GM21526 (cell line): ENCODE results near the gene STAP2.
"Not testable (repeated sequence)": the region's sequence is repeated elsewhere in the genome, so short reads cannot be mapped to it uniquely, and the experiment has no call there.

Experiments
- ATAC-seq: cut with Tn5 transposase; IDR thresholded peaks from one replicate; pipeline ENCODE4 v1.9.1; 2021; ENCODE audit warnings: moderate library complexity; ENCODE audit not compliant: unreplicated experiment, low FRiP score

Gene STAP2

DNA sequence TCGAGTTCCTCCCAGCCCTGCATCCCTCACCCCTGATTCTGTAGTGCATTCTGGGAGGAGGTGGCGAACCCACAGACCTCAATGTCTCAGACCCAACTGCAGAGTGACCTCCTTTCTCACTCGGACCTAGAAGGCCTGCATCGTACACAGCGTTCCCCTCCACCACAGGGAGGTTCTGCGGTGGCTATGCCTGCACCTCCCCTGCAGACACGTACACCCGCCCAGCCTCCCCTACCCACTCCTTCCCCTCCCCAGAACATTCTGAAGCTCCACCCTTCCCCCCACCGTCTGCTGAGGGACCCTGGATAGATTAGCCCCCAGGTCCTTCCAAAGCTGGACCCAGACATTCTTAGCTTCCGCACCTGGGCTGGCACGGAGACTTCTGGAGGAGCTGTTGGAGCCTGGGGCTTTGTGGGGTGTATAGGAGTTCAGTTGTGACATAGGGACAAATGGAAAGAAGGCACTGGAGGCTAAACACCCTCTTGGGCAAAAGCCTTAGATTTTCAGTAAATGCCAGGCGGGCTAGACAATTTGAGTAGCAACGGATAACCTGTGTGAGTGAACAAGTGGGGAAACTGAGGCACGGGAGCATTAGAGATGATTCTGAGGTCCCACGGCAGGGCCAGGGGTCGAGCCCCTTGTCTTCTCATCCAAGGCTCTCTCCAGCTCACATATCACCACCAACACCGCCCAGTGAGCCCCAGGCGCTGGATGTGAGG is 34.6 kb downstream of the STAP2 start:
- no peak for ATAC-seq

DNA sequence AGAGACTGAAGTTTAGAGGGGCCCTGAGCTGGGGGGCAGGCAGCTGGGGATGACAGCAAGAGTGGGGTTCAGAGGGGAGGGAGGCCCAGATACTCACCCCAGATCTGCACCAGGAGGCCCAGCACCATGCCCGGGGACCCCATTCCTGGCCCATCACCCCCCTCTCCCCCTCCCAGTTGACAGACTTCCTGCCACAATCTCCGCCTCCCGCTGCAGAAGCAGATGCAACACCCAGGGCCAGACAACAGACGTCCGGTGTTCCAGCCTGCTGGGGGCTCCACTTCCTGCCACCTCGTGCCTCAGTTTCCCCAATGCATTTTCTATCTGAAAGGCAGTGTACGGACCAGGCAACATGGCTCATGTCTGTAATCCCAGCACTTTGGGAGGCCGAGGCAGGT is 36.4 kb downstream of the STAP2 start, which contains the start of gene TMIGD2:
TMIGD2 (minus strand) TSS at position 147 of the 398 bp plus-strand sequence; CDS start at position 143, 4 bp downstream.
- no peak for ATAC-seq

DNA sequence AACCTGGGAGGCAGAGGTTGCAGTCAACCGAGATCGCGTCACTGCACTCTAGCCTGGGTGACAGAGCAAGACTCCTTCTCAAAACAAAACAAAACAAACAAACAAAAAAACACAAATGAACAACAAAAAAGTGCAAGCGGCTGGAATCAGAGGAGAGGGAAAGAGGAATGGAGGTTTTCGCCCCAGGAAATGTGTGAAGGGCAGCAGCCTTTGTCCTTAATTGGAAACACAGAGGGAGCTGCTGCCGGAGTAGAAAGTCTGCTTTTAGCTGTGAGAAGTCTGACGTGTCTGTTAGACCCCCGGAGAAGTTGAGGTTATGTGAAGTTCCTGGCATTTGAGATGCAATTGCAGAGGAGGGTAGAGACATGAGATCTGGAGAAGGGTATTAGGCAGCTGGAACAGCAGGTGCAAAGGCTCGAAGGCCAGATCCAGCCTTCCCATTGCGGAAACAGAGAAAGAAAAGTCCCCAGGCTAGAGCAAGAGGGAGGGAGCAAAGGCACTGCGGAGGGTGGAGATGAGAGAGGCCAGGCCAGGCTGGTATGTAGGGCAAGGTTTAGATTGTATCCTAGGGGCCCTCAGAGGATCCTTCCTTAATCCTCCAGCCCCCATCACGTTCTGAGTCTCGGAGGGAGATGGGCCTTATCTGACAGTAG is 36.9 kb downstream of the STAP2 start:
- ATAC-seq = no peak

DNA sequence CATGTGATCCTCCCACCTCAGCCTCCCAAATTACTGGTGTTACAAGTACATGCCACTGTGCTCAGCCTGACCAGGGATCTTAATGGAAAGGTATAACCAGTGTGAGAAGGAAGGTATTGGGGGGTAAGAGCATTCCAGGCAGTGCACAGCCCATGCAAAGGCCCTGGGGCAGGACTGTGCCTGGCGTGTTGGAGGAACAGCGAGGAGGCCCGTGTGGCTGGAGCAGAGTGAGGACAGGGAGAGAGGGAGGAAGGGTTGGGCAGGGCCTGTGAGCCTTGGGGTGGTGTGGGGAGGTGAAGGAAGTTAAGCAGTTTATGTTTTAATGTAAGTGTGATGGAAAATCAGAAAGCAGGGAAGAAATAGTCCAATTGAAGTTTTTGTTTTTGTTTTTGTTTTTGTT is 38.0 kb downstream of the STAP2 start:
- no peak for ATAC-seq

DNA sequence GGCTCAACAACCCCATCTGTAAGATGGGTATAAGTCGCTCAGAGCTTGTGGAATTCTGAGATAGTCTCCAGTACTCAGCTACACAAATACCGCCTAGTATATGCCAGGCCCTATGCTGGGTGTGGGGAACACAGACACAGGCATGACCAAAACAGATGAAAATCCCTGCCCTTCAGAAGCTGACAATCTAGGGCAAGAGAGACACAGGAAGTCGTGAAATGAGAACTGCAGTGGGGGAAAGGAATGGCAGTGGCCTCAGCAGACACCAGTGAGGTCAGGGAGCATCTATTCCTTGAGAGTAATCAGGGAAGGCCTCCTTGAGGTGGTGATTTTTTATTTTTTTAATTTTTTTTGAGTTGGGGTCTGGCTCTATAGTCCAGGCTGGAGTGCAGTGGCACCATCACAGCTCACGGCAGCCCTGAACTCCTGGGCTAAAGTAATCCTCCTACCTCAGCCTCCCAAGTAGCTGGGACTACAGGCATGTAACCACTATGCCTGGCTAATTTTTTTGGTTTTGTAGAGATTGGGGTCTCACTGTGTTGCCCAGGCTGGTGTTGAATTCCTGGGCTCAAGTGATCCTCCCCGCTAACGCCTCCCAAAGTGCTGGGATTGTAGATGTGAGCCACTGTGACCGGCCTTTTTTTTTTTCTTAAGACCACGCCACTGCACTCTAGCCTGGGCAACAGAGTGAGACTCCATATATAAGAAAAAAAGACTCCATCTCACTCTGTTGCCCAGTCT is 39.6 kb downstream of the STAP2 start:
- no peak for ATAC-seq

DNA sequence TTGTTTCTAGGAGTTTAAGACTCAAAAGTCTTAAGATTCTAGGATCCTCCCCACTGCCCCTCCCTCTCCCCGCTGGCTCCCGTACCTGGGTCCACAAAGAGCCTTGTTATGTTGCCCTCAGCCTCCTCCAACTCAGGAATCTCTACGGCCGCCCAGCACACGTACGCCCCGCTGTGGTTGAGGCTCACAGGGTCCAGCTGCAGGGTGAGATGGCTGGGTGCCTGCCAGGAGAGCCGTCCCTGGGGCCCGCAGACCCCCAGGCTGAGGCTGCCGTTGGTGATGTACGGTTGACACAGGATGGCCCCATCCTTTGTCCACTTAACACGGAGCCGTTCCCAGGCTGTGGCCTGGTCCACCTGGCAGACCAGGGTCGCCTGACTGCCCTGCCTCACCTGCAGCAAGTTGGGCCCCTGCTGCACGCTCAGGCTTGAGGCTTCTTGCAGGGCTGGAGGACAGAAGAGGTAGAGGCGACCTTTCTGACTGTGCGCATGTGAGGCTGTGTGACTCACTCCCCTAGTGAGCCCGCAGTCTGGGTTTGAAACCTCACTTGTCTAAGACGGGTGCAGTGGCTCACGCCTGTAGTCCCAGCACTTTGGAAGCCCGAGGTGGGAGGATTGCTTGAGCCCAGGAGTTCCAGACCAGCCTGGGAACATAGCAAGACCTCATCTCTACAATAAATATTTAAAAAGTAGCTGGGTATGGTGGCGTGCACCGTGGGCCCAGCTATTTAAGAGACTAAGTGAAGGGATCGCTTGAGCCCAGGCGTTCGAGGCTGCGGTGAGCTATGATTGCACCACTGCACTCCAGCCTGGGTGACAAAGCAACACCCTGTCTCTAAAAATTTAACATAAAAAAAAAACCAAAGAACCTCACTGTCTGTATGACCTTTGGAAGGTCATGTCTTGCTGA is 40.5 kb downstream of the STAP2 start:
- no peak for ATAC-seq

DNA sequence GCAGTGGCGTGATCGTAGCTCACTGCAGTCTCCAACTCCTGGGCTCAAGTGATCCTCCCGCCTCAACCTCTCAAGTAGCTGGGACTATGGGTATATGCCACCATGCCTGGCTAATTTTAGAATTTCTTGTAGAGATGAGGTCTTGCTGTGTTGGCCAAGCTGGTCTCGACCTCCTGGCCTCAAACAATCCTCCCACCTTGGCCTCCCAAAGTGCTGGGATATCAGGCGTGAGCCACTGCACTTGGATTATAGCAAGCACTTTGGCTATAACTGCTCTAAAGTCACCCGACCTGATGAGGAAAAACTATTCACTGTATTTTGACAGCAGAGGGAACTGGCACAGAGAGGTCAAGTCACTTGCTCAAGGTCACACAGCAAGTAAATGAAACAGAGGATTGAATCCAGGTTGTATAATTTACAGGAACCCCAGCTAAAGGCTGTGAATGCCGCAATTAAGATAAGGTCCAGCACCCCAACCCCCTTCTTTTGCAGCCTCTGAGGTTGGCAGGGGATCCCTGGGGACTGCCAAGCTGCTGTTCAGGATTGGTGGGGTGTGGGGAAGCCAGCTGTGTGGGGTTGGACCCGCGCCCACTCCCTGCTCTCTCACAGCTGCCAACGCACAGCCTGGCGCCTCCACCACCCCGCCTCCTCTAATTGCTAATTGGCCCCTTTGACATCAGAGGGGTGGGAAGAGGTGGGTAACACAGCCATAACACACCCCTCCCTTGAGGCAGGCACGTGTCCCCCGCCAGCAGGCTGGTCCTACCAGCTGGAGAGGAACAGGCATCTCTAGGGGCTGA is 42.5 kb downstream of the STAP2 start:
- ATAC-seq = no peak

DNA sequence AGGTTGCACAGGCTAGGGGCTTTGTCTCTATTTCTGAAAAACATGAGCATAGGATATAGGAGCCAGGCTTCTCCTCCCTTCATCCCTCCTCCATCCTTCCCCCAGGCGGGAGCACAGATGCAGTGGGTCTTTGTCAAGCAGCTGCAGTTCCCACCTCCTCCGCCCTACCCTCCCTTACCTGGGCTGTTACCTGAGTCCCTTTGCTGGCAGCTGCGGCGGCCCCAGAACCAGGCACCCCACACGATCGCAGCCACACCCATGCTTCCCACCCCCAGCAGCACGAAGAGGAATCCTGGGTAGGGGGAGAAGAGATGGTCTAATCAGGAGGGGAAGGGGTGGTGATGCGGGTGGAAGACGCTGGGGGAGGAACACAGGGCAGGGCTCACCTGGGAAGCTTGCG is 44.2 kb downstream of the STAP2 start:
- no peak for ATAC-seq

DNA sequence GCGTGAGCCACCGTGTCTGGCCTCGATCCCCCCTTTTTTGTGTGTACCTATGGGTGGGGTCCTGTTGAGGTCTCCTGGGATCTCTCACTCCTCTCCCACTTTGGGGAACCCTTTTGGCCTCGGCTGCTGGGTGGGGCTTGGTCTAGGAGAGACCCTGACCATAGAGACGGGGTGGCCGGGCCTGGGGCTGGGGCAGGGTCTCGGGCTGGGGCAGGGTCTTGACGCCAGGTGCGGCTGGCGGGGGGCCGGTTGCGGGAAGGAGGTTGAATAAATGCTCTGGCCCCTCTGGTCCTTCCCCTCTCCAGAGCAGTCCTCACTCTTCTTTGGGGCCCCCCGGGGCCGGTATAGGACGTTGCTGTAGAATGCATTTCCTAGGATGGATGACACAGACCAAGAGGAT is 46.1 kb downstream of the STAP2 start:
- no peak for ATAC-seq

DNA sequence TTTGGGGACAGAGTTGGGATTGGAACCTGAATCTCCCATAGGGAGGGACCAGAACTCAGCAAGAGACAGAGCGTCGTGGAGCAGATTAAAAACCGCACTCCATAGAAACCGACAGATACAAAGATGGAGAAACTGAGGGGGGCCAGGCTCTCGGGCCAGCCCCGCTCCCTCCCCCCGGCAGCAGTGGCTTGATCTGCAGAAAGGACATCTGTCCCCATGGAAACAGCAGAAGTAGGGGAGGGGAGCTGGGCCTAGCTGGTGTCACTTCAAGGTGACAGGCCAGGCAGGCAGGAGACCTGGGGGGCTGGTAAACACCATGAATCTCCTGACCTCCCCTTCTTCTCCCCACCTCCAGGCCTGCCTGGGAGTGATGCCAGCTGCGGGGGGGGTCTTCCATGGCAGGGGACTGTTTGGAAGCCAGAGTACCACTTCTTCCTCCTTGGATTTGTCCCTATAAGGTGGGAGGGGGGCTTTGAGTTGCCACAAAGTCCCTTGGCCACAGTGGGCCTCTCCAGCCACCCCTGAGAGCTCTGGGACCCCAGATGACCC is 47.4 kb downstream of the STAP2 start:
- ATAC-seq = no peak

DNA sequence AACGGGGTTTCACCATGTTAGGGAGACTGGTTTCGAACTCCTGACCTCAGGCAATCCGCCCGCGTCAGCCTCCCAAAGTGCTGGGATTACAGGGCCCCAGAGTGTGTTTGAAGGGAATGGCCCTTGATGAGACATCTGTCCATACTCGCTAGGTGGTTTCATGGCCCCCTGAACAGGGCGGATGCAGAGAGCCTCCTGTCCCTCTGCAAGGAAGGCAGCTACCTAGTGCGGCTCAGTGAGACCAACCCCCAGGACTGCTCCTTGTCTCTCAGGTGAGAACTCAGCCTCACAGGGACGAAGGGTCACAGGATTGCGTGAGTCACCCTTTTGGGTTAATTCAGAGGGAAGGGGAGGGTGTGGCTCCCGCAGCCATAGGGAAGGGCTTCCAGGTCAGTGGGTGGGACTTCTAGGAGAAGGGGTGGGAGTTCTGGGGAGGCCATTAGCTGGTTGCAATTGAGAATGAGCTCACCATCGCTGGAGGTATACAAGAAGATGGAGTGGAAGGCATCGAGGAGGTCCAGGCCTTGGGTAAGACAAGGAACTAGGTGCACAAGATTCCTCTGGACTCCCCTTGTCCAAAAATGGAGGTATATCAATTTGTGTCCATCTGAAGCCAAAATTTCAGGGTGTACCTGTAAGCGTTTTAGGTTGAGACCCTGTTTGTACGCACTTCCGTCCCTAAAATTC is 50.4 kb downstream of the STAP2 start:
- ATAC-seq = no peak

DNA sequence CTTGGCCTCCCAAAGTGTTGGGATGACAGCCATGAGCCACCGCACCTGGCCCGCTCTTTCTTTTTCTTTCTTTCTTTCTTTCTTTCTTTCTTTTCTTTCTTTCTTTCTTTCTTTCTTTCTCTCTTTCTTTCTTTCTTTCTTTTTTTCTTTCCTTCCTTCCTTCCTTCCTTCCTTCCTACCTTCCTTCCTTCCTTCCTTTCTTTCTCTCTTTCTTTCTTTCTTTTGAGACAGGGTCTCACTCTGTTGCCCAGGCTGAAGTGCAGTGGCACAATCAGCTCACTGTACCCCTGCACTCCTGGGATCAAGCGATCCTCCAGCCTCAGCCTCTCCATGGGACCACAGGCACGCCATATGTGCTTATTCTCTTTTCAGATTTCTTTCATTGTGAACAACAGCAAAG is 52.5 kb downstream of the STAP2 start:
- ATAC-seq = not testable (repeated sequence)

DNA sequence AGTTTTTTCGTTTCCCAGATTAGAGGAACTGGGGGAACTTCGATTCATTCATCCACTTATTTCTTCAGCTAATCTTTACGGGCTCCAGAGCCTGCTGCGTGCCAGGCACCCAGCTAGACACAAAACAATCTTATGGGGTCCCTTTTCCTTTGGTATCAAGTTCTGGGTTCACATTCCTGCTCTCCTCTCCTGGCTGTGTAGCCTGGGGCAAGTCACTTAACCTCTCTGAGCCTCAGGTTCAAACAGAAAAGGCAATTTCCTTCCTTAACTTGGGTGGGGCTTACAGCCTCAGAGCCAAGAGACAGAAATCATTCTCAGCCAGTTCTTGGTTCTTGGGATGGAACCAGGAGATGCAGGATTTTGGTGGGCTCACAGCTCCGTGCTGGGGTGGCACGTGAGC is 53.7 kb downstream of the STAP2 start:
- ATAC-seq = no peak

DNA sequence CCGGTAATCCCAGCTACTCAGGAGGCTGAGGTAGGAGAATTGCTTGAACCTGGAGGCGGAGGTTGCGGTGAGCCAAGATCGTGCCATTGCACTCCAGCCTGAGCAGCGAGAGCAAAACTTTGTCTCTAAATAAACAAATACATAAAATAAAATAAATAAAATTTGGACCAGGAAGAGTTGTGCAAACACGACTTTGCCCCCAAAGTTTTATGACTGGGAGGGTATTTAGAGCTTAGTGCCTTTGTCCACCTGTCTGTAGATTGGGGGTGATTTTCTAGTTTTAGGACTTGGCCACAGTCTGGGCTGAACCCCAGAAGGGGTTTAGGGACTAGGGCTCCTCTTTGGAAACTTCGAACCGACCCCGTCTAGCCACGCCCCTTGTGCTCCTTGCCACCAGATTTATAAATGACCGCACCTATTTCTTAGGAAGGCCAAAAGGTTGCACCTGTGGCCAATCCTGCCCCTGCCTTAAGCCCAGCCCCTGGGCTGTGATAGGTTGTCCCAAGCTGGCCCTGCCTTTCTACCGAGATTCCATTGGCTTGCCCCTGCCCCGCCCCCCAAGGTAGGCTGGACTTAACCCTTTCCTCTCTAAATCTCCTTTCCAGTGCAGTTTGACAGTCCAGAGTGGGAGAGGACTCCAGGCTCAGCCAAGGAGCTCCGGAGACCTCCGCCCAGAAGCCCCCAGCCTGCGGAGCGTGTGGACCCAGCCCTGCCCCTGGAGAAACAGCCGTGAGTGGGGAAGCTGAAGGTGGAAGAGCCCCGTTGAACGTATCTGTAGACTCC is 54.3 kb downstream of the STAP2 start:
- no peak for ATAC-seq

DNA sequence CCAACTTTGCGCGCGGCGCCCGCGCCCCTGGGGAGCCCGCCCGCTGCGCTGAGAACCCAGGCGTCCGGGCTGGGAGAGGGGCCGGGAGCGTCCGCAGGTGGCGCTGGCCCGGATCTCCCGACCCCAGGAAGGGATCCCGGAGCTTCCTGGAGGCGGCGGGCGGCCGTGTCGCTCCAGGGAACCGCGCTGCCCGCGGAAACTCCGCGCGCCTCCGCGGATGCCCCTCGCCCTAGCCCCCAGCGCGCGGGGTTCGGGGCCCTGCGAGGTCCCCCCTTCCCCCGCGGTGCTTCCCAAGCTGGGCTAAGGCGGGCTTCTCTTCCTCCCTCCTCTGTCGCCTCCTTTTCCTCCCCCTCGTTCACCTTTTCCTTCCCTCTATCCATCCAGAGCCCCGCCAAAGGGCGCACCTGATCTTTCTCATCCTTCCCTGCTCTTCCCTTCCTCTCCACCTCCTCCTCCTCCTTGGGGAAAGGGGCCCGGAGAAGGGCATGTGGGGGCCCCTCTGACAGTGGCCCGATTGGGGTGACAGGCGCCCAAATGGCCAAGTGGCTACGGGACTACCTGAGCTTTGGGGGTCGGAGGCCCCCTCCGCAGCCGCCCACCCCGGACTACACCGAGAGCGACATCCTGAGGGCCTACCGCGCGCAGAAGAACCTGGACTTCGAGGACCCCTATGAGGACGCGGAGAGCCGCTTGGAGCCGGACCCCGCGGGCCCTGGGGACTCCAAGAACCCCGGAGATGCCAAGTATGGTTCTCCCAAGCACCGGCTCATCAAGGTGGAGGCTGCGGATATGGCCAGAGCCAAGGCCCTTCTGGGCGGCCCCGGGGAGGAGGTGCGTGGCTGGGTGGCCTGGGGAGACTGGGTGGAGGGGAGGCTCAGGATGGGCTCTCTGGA is 58.9 kb downstream of the STAP2 start:
- ATAC-seq = no peak

DNA sequence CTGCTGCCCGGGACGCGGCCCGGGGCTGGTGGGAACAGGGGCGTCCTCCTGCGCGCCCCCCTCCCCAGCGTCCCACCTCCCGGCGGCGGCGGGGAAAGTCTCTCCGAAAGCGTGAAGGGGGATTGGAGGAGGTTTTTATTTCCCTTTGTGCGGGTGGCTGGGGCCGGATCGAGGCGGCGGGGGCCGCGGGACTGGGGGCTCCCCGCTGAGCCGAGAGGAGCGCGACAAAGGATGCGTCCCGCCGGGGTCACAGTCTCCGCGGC is 59.4 kb downstream of the STAP2 start:
- no peak for ATAC-seq
